OCI-LY1 (cell line): Measurements from ENCODE around the gene ABCB11.

Source experiments
- CTCF ChIP-seq: fragments of 200-600 bp; sonication (generic), shearing (Covaris generic); IDR thresholded peaks from 2 replicates; pipeline ENCODE4 v1.5.1; 2017; ENCODE audit warnings: mild to moderate bottlenecking, antibody characterized with exemption, low read length, moderate library complexity, mixed read lengths
- EZH2 ChIP-seq: fragments of 200-600 bp; sonication (generic), shearing (Covaris generic); IDR thresholded peaks from 2 replicates; pipeline ENCODE4 v1.8.0; 2017; ENCODE audit warnings: borderline replicate concordance, mixed run types, mild to moderate bottlenecking, antibody characterized with exemption, low read length, moderate library complexity, mixed read lengths

- TF ChIP-seq CTCF: no peak
- no peak for TF ChIP-seq EZH2
These were observed at the start of gene ABCB11 for GRCh38 chr2:169031202-169031601.
